Stimulated activated CD8-positive, alpha-beta memory T cell treated with anti-CD3 and anti-CD28 coated beads, Interleukin-12 subunit alpha, Interleukin-12 subunit beta, amount 100 ng/mL, for 1 hour (primary cell): Measurements from ENCODE around the gene JARID2.
A peak's percentile ranks its signal among the peaks of the same experiment; 100 is the strongest.

Experiments
- DNase-seq: peaks from one replicate; pipeline ENCODE4 v3.0.0-alpha.2; 2020; ENCODE audit warnings: low read depth

Gene JARID2

GRCh38 chr6:15356937-15357336, 111.1 kb downstream of the JARID2 start:
- no peak for DNase-seq

DNA sequence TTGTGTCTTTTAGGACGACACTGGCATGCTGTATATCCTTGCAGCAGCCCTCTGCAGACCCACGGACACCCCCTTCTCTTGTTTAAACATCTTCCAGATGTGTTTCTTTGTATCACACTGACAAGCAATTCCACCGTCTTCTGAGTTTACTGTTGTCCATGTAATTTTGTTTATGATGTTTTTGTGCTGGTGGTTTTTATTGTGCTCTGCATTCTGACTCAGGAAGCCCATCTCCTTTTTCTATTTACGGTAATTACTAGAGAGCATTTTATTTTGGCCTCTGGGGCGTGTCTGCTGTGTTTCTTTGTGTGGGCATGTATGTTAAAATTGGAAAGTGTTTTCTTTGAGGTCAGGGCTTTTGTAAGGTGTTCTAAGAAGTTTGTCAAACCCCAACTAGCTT, 111.9 kb downstream of the JARID2 start:
- no peak for DNase-seq

DNA sequence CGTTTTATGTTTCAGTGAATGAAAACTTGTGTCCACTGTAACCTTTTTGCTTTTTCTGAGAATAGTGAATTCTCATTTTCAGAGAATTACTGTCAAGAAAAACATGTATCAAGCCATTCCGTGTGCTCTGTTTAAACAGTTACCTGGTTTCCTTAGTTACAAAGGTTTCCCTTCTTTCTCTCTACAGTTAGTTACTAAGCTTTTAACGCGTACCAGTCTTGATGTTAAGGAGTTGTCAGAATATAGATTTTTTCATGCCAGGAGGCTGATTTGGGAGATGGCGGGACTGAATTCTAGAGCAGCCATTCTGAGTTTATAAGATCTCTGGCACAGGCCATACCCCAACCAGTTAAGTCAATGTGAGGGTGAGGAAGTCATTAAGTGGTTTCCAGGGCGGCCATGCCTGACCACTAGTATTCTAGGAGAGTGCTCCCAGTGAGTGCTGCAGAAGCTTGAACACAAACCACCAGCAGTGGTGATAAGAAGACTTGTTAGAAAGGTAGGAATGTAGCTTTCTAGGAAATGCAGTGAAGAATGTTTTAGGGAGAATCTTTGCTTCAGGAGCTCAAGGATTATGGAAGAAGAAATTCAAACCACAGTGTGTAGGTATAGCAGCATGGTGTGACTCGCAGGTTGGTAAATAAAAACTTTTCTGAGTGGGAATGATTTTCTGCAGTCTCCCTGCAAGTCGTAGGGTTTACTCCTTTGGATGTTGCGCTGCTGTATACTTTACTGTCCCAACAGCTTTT, 112.9 kb downstream of the JARID2 start:
- DNase-seq, result no peak

GRCh38 chr6:15359335-15359862, 113.5 kb downstream of the JARID2 start:
- DNase-seq, result no peak

- no peak for DNase-seq
Measured at GRCh38 chr6:15360300-15360699, 114.4 kb downstream of the JARID2 start.

DNA sequence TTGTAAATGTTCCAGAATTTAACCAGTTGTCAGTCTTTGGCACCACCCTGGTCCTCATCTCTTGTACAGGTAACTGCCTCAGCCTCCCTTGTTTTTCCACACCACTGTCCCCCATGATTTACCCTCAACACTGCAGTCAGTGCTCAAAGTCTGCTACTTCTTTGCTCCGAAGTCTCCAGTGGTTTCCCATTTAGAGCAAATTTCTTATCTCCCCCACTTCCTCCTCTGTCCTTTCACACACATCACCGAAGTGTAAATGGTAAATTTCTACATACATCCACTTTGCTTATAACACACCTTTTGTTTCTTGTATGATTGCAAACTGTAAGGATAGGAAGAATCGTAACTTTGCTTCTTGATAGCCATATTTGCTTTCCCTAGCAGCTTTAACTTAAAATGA, 115.3 kb downstream of the JARID2 start:
- no peak for DNase-seq

- DNase-seq, result no peak
Measured at GRCh38 chr6:15362274-15363160, 116.6 kb downstream of the JARID2 start.

DNA sequence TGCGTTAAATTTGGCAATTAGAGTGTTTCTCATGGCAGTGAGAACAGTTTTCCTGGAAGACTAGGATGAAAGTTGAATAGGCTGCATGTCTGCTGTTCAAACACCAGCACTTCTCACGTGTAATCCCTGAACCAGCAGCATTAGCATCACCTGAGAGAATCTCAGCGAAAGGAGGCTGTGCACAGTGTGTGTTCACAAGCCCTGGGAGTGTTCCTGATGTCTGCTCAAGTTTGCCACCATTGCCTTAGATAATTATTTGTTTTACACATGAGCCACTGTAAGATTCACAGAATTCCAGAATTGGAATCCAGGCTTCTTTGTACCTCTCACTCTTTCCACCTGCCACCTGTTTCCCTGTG, 117.3 kb downstream of the JARID2 start:
- no peak for DNase-seq

DNA sequence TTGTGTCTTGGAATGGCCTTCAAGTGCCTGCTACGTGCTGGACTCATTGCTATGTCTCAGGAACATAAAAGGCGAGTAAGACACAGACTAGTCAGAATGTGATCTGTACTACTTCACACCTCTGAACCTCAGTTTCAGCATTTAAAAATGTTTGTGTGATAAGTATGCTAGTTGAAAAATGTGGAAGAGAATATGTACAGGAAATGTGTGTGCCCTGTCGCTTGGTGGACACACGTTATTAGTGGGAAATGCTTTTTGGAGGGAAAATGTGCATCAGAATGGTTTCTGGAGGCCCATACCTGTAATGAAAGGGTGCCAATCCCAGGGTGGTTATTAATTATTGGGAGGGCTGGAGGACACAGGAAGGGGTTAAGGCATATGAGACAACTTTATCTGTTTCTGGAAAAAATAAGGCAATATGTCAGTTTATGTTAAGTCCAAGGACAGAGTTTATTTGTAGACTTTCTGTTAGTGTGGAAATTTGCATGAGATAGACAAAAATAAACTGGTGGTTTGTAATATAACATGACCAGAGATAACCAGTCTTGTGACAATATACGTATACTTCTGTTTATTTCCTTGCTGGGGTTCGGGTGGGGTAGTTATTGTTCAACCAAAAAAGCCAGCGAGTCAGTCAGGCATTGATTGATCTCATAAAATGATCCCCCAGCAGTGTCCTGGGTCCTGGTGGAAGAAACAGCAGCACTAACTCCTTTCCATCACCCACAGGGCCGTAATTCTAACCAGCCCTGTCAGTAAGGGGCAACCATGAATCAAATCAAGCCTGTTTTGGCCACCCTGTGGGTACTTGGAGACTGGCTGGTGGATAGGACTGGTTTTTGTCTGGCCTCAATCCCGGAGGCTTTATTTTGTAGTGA, 117.9 kb downstream of the JARID2 start:
- no peak for DNase-seq

DNA sequence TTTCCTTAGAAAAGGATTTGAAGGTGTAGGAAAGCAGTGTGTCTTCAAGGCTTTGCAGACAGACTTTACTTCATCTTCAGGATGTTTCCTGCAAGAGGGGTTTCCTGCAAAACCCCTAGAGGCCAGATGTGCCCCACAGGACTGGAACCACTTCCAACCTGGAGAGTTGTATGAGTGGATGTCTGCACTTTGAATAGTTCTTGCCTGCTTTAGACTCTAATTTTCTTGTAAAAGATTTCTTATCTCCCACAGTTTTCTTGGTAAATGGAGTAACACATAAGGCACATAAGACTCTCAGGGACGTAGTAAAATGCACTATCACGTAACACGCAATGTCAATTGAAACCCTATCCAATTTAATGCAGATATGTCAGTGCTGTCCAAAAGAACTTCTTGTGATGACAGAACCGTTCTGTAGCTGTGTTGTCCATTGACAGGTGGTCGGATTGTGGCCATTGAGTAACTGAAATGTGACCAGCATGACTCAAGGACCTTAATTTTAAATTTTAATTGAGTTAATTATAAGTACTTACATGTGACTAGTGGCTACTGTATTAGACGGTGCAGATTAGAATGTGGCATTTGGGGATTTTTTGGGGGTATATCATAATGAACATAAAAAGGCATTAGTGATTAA, 118.7 kb downstream of the JARID2 start:
- no peak for DNase-seq

DNA sequence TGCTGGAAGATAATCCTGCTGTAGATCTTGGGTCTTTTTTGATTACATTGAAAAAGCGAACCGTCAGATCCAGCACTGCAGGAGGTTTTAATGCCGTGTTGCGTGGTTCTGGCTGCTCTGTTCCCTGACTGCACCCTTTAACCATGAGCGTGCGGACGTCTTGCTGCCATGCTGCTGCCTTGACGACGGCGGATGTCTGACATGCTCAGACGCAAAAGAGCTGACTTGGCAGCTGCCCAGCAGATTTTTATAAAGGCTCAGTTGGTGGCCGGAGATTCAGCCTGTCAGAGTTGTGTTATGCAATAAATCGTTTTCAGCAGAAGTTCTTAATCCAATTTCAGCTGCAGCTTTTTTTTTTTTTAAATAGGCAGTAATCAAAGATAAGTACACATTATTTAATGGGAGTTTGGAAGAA, 119.4 kb downstream of the JARID2 start:
- DNase-seq, result peak; percentile 18

DNA sequence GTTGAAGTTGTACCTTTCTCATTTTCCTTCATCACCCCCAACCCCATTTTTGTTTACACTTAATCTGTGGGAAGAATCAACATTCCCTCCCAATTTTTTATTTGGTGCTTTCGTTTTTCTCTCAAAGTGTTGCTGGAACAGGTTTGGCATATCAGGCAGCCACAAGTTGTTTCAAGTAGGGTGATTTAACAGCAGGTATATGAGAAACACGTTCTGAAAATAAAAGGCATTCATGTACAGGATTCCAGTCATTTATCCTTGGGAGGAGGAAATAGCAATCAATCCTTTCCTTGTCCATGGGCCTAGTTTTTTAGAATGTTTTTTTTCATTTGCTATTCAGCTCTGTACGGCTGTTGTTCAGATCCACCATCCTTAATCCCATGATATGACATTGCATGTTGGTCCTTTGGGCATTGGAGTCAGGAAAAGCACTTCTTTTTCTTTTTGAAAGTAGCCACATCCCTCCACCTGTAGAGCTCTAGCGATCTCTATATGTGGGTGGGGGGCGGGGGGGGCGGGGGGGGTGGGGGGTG, 120.2 kb downstream of the JARID2 start:
- no peak for DNase-seq

DNA sequence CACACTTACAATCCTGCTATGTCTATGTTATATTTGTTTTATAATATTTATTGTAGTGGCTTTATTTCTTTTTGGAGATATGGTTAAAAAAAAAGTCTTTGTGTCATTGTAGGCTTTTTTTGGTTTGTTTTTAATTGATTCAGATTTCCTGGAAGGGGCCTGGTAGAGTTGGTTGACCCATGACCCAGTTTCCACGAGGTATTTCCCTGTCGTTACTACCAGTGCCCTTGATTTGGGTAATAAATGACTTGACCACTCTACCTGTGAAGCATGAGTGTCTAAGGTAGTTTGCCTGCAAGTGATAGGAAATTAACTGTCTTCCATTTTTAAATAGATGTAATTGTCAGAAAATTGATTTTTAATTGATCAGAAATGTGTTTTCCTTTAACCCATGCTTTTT, 121.0 kb downstream of the JARID2 start:
- DNase-seq, result no peak

- no peak for DNase-seq
Measured at GRCh38 chr6:15368186-15368585, 122.3 kb downstream of the JARID2 start.

GRCh38 chr6:15368873-15369272, 123.0 kb downstream of the JARID2 start:
- DNase-seq, result no peak

- DNase-seq, result no peak
Measured at GRCh38 chr6:15369838-15370237, 124.0 kb downstream of the JARID2 start.

DNA sequence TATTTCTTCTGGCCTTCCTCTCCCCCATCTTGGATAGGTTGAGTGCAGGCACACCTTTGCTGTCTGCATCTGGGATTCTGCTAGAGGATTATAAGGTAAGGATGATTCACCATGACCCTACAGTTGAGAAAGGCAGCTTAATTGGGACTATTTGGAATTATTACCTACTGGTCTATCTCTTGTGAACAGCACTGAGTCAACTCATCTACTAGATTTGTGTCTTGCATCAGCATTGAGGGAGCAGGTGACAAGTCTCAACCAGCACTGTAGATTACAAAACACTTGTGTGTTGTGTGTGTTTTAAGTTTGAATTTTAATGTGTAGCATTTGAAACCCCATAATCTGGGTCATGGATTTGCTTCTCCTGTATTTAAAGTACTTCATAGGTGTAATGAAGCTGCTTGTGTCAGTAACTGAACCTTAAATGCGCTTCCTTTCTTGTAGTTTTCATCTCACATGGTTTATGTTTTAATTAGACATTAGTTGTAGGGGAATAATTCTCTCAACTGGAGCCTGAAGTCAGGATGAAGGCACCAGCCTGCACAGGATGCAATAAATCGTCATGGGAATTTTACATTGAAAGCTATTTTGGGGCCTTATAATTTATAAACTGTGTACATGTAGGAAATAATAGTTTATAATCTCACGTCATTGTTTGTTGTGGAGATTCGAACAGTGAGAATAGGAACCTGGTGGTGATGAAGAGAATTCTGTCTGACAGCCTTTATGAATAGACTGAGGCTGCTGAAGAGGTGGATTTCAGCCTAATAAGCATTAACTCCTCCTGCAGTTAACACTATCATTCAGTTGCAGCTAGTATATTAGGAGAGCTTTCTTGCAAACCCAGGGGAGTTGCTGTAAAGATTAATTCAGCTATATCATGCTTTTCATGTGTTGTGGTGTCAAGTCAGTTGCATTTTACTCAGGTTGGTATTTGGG, 125.1 kb downstream of the JARID2 start:
- no peak for DNase-seq

DNA sequence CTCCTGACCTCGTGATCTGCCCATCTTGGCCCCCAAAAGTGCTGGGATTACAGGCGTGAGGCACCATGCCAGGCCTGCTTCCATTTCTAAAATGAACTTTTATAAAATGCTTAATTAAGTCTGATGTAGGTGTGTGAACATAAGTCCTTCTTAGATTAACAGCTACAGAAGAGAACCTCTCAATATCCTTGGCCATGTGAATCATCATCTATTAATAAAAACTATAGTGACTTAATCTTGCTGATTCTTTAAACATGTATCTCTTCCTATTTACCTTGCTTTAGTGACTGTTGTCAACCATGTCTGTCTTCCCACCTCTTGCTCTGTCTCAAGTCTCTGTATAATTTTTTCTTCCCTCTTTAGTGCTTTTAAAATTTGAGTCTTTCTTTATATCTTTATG, 127.1 kb downstream of the JARID2 start:
- DNase-seq, result no peak

GRCh38 chr6:15374119-15374518, 128.2 kb downstream of the JARID2 start:
- DNase-seq, result no peak

- no peak for DNase-seq
Measured at GRCh38 chr6:15375018-15375417, 129.1 kb downstream of the JARID2 start.
